Vagina (tissue), 2 donors: ENCODE data around the gene HDGFL2.

Source experiments
- POLR2A ChIP-seq, 2 donors: fragments of 450-650 bp; IDR thresholded peaks; one replicate each; pipeline ENCODE4 v1.6.1; 2017; ENCODE audit warnings: antibody characterized with exemption in 2 of 2, mild to moderate bottlenecking in 2 of 2, moderate library complexity in 2 of 2
- TF ChIP-seq, protein P1 (sequence below), 3 experiments: fragments of 450-650 bp in 2 of 3; fragments of 200-600 bp in 1 of 3; sonication (generic) in 1 of 3; IDR thresholded peaks; one replicate each; pipeline ENCODE4 v1.5.1; 2017 to 2019; ENCODE audit warnings: antibody characterized with exemption in 3 of 3, mild to moderate bottlenecking in 2 of 3, moderate library complexity in 2 of 3

DNA sequence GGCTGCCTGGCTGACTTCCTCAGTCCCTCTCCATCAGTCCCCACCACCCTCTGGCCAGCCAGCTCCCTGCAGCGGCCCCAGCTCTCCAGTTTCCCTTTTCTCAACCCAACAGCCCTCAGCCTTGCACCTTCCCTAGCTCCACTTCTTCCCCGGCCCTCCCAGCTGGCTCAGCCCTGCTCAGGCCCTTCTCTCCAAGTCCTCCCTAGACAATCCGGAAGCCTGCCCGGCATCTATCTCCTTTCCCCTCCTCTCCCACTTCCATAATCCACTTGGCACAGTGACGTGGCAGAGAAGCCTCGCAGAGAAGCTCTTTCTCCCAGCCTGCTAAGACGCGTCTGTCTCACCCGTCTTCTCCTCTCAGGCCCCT is 15.6 kb upstream of the HDGFL2 start:
- TF ChIP-seq, protein P1, sequence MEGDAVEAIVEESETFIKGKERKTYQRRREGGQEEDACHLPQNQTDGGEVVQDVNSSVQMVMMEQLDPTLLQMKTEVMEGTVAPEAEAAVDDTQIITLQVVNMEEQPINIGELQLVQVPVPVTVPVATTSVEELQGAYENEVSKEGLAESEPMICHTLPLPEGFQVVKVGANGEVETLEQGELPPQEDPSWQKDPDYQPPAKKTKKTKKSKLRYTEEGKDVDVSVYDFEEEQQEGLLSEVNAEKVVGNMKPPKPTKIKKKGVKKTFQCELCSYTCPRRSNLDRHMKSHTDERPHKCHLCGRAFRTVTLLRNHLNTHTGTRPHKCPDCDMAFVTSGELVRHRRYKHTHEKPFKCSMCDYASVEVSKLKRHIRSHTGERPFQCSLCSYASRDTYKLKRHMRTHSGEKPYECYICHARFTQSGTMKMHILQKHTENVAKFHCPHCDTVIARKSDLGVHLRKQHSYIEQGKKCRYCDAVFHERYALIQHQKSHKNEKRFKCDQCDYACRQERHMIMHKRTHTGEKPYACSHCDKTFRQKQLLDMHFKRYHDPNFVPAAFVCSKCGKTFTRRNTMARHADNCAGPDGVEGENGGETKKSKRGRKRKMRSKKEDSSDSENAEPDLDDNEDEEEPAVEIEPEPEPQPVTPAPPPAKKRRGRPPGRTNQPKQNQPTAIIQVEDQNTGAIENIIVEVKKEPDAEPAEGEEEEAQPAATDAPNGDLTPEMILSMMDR (IDR thresholded peaks at IDR 0.05), result no peak
- no peak for TF ChIP-seq POLR2A (IDR thresholded peaks at IDR 0.05)
